Parathyroid adenoma (tissue), 2 donors: Measurements from ENCODE around the gene LRRC51.
"Not testable (repeated sequence)": the region's sequence is repeated elsewhere in the genome, so short reads cannot be mapped to it uniquely, and the experiment has no call there.

Source experiments
- H2AFZ ChIP-seq: fragments of 300-600 bp; sonication (generic); one replicate; pipeline ENCODE4 v1.7.0; 2017; ENCODE audit warnings: antibody characterized with exemption, mild to moderate bottlenecking
- H3K27ac ChIP-seq: fragments of 300-600 bp; sonication (generic); one replicate; pipeline ENCODE4 v1.7.0; 2017
- H3K27me3 ChIP-seq: fragments of 300-600 bp; sonication (generic); one replicate; pipeline ENCODE4 v1.7.0; 2017; ENCODE audit warnings: low read length; ENCODE audit not compliant: control insufficient read depth, insufficient read depth
- H3K36me3 ChIP-seq: fragments of 300-600 bp; sonication (generic); one replicate; pipeline ENCODE4 v1.7.0; 2017; ENCODE audit warnings: low read length; ENCODE audit not compliant: control insufficient read depth, insufficient read depth
- H3K4me1 ChIP-seq: fragments of 300-600 bp; sonication (generic); one replicate; pipeline ENCODE4 v1.7.0; 2017; ENCODE audit warnings: control low read depth
- H3K4me2 ChIP-seq: fragments of 300-600 bp; sonication (generic); one replicate; pipeline ENCODE4 v1.7.0; 2017; ENCODE audit warnings: low read length
- H3K4me3 ChIP-seq: fragments of 300-600 bp; sonication (generic); one replicate; pipeline ENCODE4 v1.7.0; 2017; ENCODE audit warnings: low read depth, low read length
- H3K79me2 ChIP-seq: fragments of 300-600 bp; sonication (generic); one replicate; pipeline ENCODE4 v1.7.0; 2017; ENCODE audit warnings: control low read depth
- H3K9ac ChIP-seq: fragments of 300-600 bp; sonication (generic); one replicate; pipeline ENCODE4 v1.7.0; 2017; ENCODE audit warnings: mild to moderate bottlenecking
- H3K9me3 ChIP-seq: fragments of 300-600 bp; sonication (generic); one replicate; pipeline ENCODE4 v1.7.0; 2017; ENCODE audit warnings: low read length; ENCODE audit not compliant: control insufficient read depth
- CTCF ChIP-seq: fragments of 300-600 bp; sonication (generic); IDR thresholded peaks from one replicate; pipeline ENCODE4 v1.7.0; 2017; ENCODE audit warnings: antibody characterized with exemption, mild to moderate bottlenecking
- donor health status: primary hyperparathyroidism.

LRRC51 gene

GRCh38 chr11:72124046-72124445 lies 43.4 kb downstream of the LRRC51 start:
- Histone ChIP-seq H3K4me3 (no peak overlapping the region), H3K9me3 (no peaks in the 10 kb centered on the region), H3K27me3 (no peaks in the 10 kb centered on the region), H2AFZ (peak overlapping the region; percentile 38), H3K4me2 (no peak overlapping the region), H3K27ac (no peak overlapping the region), H3K4me1 (peaks cover 12% of the 10 kb centered on the region), H3K79me2 (no peaks in the 10 kb centered on the region), H3K36me3 (no peaks in the 10 kb centered on the region), H3K9ac (no peak overlapping the region)
- TF ChIP-seq CTCF = no peak

GRCh38 chr11:72125956-72126355 lies 45.3 kb downstream of the LRRC51 start:
- no peaks in the 10 kb centered on the region for H3K36me3 ChIP-seq
- no peak for TF ChIP-seq CTCF
- H3K9ac ChIP-seq = no peak overlapping the region
- H3K79me2 ChIP-seq = no peaks in the 10 kb centered on the region
- peaks cover 12% of the 10 kb centered on the region for H3K4me1 ChIP-seq
- H3K4me3 ChIP-seq = no peak overlapping the region
- no peak overlapping the region for H2AFZ ChIP-seq
- no peaks in the 10 kb centered on the region for H3K27me3 ChIP-seq
- H3K27ac ChIP-seq = no peak overlapping the region
- no peaks in the 10 kb centered on the region for H3K9me3 ChIP-seq
- H3K4me2 ChIP-seq = no peak overlapping the region

GRCh38 chr11:72127923-72128322 lies 47.3 kb downstream of the LRRC51 start:
- no peaks in the 10 kb centered on the region for H3K36me3 ChIP-seq
- H3K4me2 ChIP-seq = no peak overlapping the region
- H3K27me3 ChIP-seq = no peaks in the 10 kb centered on the region
- H3K27ac ChIP-seq = no peak overlapping the region
- no peak overlapping the region for H3K4me3 ChIP-seq
- no peaks in the 10 kb centered on the region for H3K79me2 ChIP-seq
- H3K9me3 ChIP-seq = no peaks in the 10 kb centered on the region
- no peak overlapping the region for H3K9ac ChIP-seq
- no peak overlapping the region for H2AFZ ChIP-seq
- H3K4me1 ChIP-seq = peaks cover 12% of the 10 kb centered on the region
- no peak for TF ChIP-seq CTCF

GRCh38 chr11:72129381-72129780 lies 48.7 kb downstream of the LRRC51 start:
- no peak overlapping the region for H3K27ac ChIP-seq
- H3K4me1 ChIP-seq = no peaks in the 10 kb centered on the region
- H3K9ac ChIP-seq = no peak overlapping the region
- H3K9me3 ChIP-seq = no peaks in the 10 kb centered on the region
- no peaks in the 10 kb centered on the region for H3K36me3 ChIP-seq
- TF ChIP-seq CTCF = no peak
- H3K4me3 ChIP-seq = no peak overlapping the region
- H3K79me2 ChIP-seq = no peaks in the 10 kb centered on the region
- H3K4me2 ChIP-seq = no peak overlapping the region
- no peak overlapping the region for H2AFZ ChIP-seq
- H3K27me3 ChIP-seq = no peaks in the 10 kb centered on the region

- no peaks in the 10 kb centered on the region for H3K36me3 ChIP-seq
- no peaks in the 10 kb centered on the region for H3K4me1 ChIP-seq
- H3K79me2 ChIP-seq = no peaks in the 10 kb centered on the region
- no peak overlapping the region for H3K9ac ChIP-seq
- H3K4me3 ChIP-seq = no peak overlapping the region
- H2AFZ ChIP-seq = no peak overlapping the region
- H3K9me3 ChIP-seq = no peaks in the 10 kb centered on the region
- H3K27me3 ChIP-seq = no peaks in the 10 kb centered on the region
- H3K4me2 ChIP-seq = no peak overlapping the region
- H3K27ac ChIP-seq = no peak overlapping the region
- no peak for TF ChIP-seq CTCF
Observed at GRCh38 chr11:72132646-72133045, 52.0 kb downstream of the LRRC51 start.

- not testable (repeated sequence) for H3K79me2 ChIP-seq, H3K9me3 ChIP-seq, H3K4me1 ChIP-seq, H2AFZ ChIP-seq, H3K27ac ChIP-seq, H3K9ac ChIP-seq, H3K4me3 ChIP-seq, H3K4me2 ChIP-seq, H3K36me3 ChIP-seq, H3K27me3 ChIP-seq
Observed at GRCh38 chr11:72135473-72135872, 54.8 kb downstream of the LRRC51 start, which contains the start of gene FOLR3. FOLR3 (plus strand) TSS chr11:72135725; CDS start chr11:72135953, 228 bp downstream.
